Measurements from ENCODE around the gene ABCA1.

ABCA1 gene

DNA sequence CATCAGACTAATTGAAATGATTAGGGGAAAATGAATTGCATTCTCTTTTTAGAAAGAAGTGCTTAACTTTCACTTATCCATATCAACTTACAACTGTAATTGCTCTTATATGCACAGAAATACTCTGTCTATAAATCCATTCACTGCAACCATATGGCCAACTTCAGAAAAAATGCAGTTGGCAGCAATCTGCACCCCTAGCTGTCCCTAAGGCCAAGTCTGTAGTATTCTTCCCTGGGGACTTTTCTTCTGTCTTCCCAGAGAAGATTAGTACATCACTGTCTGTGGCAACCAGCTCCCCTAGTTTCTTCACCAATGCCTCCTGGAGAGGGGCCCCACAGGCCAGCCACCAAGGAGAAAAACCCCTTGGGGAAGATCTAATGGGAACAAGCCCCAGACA is 45.4 kb downstream of the ABCA1 start:
- Mint-ChIP-seq H3K27ac (no peak overlapping the region), H3K36me3 (ENCODE audit: low read depth) (no peaks in the 10 kb centered on the region), H3K4me3 (no peak overlapping the region), H3K27me3 (ENCODE audit: low read depth) (no peaks in the 10 kb centered on the region), H3K9me3 (no peaks in the 10 kb centered on the region), H3K4me1 (ENCODE audit: low read depth) (no peaks in the 10 kb centered on the region)
- no peak for DNase-seq (ENCODE audit: low spot score)

DNA sequence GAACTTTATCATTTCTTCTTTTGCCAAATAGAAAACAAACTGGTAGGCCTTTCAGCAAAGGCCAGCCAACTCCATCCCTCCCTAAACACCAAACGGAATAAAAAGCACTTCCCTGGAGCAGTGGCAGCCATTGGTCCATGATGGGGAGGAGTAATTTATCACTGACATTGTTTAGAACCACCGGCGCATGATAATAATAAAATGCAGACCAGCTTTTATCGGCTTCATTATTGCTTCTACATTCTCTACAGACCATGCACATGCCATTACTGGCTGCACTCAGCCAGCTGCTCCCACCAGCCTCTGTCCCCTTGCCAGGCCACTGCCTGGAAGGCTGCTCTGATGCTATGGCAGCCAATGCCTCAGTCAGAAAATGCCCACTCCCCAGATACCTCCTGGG is 45.9 kb downstream of the ABCA1 start:
- Mint-ChIP-seq H3K4me1 (ENCODE audit: low read depth) (no peaks in the 10 kb centered on the region), H3K4me3 (no peak overlapping the region), H3K9me3 (no peaks in the 10 kb centered on the region), H3K27me3 (ENCODE audit: low read depth) (no peaks in the 10 kb centered on the region), H3K36me3 (ENCODE audit: low read depth) (no peaks in the 10 kb centered on the region), H3K27ac (no peak overlapping the region)
- no peak for DNase-seq (ENCODE audit: low spot score)

DNA sequence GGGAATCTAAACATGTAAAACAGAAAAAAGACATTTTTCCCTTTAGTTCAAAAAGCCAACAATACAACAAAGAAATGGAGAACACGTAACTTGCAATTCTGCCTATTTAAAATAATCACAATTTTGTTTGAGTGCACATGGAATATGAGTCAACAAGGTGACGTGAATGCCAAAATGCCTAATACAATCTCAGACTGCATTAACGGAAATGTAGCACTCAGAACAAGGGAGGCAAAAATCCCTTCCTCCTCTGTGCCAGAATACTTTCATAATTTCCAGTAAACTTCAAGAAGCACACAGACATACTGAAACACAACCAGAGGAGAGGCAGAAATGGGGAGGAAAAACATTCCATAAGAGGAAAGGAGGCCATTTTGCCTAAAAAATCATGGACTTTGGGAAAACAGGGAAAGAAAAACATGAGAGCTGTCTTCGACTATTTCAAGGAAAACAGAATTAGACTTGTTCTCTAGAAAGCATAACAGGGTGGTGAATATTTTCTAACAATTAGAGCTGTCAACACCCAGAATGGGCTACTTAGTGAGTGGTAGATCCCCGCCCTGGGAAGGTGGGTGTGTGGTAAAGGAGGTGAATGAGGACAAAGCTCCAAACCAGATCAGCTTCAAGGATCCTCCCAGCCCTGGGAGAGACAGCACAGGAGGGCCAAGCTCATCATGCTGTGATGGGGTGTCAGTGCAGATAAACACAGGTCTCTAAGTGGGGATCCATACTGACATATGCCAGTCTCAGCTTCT is 48.2 kb downstream of the ABCA1 start:
- no peaks in the 10 kb centered on the region for H3K9me3 Mint-ChIP-seq
- no peaks in the 10 kb centered on the region for H3K36me3 Mint-ChIP-seq (ENCODE audit: low read depth)
- DNase-seq (ENCODE audit: low spot score), result no peak
- no peaks in the 10 kb centered on the region for H3K27me3 Mint-ChIP-seq (ENCODE audit: low read depth)
- no peak overlapping the region for H3K27ac Mint-ChIP-seq
- no peak overlapping the region for H3K4me3 Mint-ChIP-seq
- H3K4me1 Mint-ChIP-seq (ENCODE audit: low read depth), result no peaks in the 10 kb centered on the region

DNA sequence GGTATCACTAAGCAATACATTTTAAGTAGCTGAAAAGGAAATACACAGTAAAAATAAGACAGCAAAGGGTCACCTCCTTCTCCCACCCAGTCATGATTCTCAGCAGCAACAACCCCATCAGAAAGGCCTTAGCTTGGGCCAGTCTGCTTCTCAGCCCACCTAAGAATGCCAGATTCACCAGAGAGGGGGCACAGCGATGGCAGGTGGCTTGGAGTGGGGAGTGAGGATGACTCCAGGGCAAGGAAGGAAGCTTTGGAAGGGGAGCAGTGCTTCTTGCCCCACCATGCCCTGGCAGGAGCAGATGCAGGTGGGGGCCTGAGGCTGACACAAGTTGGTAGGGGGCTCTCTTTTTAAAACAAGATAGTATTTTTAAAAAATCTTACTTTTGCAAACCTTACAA is 51.4 kb downstream of the ABCA1 start:
- Mint-ChIP-seq H3K27me3 (ENCODE audit: low read depth) (no peaks in the 10 kb centered on the region), H3K9me3 (no peaks in the 10 kb centered on the region), H3K4me1 (ENCODE audit: low read depth) (no peaks in the 10 kb centered on the region), H3K27ac (no peak overlapping the region), H3K4me3 (no peak overlapping the region), H3K36me3 (ENCODE audit: low read depth) (no peaks in the 10 kb centered on the region)
- DNase-seq (ENCODE audit: low spot score), result no peak

DNA sequence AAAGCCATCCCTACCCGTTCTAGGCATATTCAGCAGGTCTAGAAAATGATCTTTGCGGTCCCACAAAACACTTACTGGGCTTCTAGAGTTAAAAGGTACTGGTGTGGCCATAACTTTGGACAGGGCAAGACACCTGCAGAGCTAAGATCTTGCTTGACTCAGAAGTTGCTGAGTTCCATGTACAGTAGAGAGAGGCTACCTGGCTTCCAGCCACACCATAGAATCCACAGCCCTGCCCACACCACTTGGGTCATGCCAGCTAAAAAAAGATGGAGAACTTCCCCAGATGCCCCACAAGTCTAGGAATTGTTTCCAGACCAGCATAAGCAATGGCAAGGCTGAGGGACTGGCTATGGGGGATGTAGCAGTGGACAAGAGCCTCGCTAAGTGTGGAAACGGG is 52.1 kb downstream of the ABCA1 start:
- no peak for DNase-seq (ENCODE audit: low spot score)
- Mint-ChIP-seq H3K4me1 (ENCODE audit: low read depth) (no peaks in the 10 kb centered on the region), H3K27ac (no peak overlapping the region), H3K9me3 (no peaks in the 10 kb centered on the region), H3K4me3 (no peak overlapping the region), H3K36me3 (ENCODE audit: low read depth) (no peaks in the 10 kb centered on the region), H3K27me3 (ENCODE audit: low read depth) (no peaks in the 10 kb centered on the region)

DNA sequence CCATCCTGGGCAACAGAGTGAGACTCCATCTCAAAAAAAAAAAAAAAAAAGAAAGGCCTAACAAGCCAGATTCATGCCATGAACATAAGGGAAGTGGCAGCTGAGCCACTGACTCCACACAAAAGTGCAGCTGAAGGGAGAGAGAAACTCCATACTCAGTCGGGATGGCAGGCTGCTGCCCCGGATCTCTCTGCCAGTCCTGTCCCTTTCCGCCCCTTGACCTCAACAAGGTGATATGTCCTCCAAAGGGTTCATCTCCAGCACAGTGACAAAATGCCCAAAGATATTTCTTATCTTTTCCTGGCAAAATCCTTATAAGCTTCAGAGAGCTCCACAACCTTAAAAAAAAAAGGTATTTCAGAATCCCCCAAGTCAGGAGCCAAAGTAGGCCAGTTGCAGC is 52.6 kb downstream of the ABCA1 start:
- Mint-ChIP-seq H3K4me3 (no peak overlapping the region), H3K4me1 (ENCODE audit: low read depth) (no peaks in the 10 kb centered on the region), H3K9me3 (no peaks in the 10 kb centered on the region), H3K27me3 (ENCODE audit: low read depth) (no peaks in the 10 kb centered on the region), H3K36me3 (ENCODE audit: low read depth) (no peaks in the 10 kb centered on the region), H3K27ac (no peak overlapping the region)
- no peak for DNase-seq (ENCODE audit: low spot score)

DNA sequence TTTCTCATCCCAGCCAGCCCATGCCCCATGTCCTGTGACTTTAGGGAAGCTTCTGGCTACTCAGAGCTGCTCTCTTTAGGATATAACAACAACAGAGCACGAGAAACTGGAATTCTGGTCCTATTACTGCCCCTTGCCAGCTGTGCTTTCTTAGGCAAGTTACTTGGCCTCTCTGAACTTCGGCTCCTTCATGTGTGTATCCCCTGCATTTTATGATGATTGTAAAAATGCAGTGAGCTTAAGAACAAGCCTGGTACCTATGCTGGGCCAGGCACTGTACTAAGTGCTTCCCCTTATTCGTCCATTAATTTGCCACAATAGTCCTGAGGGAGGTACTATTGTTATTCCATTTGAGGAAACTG is 54.5 kb downstream of the ABCA1 start:
- no peaks in the 10 kb centered on the region for H3K9me3 Mint-ChIP-seq
- DNase-seq (ENCODE audit: low spot score), result no peak
- no peak overlapping the region for H3K27ac Mint-ChIP-seq
- H3K27me3 Mint-ChIP-seq (ENCODE audit: low read depth), result no peaks in the 10 kb centered on the region
- H3K4me1 Mint-ChIP-seq (ENCODE audit: low read depth), result no peaks in the 10 kb centered on the region
- no peak overlapping the region for H3K4me3 Mint-ChIP-seq
- H3K36me3 Mint-ChIP-seq (ENCODE audit: low read depth), result no peaks in the 10 kb centered on the region

DNA sequence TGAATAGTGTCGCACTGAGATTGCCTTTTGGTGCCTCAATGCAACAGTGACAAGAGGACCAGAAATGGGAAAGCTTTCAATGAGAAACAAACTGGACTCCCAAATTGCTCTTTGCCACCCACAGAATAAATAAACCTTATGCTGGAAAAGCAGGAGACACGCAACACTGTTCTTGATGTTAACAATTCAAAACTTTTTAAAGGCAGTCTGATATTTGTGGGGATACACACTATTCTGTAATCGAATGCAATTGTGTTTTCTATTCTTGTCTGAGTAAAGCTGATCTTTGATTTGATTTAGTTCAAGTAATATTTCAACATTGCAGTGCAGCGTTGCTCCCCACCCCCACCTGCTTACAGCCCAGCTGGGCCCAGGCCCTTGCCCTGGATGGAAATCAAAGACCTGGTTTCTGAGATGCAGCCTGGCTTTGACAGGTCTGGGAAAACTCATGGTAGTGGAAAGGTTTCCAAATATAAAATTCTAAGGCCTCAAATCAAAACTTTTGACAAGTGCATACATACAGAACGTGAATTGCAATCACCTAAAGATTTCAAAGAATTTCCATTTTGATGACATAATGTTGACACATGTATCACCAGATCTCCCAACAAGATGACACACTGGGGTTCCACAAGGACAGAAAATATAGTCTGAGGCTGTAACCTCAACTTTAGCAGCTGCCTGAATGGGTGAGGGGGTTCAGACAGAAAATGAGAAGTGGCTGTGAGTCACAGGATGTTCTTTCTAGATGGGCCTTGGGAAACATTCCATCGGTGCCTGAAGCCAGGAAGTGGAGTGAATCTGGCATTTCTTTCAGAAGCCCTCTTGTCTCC is 55.1 kb downstream of the ABCA1 start:
- H3K9me3 Mint-ChIP-seq, result no peaks in the 10 kb centered on the region
- no peak overlapping the region for H3K27ac Mint-ChIP-seq
- H3K4me1 Mint-ChIP-seq (ENCODE audit: low read depth), result no peaks in the 10 kb centered on the region
- H3K36me3 Mint-ChIP-seq (ENCODE audit: low read depth), result no peaks in the 10 kb centered on the region
- DNase-seq (ENCODE audit: low spot score), result no peak
- no peak overlapping the region for H3K4me3 Mint-ChIP-seq
- H3K27me3 Mint-ChIP-seq (ENCODE audit: low read depth), result no peaks in the 10 kb centered on the region

DNA sequence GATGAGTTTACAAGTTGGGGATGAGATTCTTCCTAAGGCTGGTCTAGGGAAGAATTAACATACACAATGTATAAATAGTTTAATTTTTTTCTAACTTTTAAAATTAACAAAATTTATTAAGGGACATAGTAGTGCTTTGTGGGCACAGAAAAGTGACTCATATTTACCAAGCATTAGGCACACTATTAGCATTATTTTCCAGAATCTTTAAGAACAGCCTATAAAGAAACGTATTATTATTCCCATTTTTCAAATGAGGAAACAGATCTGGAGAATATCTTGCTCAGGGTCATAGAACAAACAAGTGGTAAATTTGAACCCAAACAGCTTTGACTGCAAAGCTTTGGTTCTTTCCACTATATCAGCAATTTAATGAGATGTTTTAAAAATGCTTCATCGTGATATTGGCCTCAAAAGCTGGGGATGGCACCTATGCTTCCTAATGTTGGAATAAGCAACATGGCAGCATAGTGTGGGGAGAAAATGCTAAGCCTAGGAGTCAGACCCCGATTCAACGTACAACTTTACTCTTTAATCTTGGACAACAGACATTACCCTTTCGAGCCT is 55.9 kb downstream of the ABCA1 start:
- H3K9me3 Mint-ChIP-seq, result no peaks in the 10 kb centered on the region
- H3K4me1 Mint-ChIP-seq (ENCODE audit: low read depth), result no peaks in the 10 kb centered on the region
- no peak for DNase-seq (ENCODE audit: low spot score)
- no peak overlapping the region for H3K4me3 Mint-ChIP-seq
- no peak overlapping the region for H3K27ac Mint-ChIP-seq
- no peaks in the 10 kb centered on the region for H3K36me3 Mint-ChIP-seq (ENCODE audit: low read depth)
- no peaks in the 10 kb centered on the region for H3K27me3 Mint-ChIP-seq (ENCODE audit: low read depth)

DNA sequence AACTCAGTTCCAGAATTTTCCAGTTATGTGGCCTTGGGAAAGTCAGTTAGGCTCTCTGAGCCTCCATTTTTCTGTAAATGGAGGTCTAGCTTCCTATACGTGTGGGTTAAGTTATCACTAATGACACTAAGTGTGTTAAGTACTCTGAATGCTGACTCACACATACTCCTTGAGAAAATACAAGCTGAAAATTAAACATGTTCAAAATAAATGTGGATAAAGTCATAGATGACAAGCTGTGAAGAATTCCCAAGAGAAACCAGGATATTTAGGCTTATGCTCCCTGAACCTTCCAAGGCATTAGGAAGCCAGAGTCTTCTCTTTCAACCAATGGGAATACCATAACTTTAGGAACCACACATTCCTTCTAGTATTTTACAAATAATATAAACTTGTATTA is 58.1 kb downstream of the ABCA1 start:
- Mint-ChIP-seq H3K9me3 (no peaks in the 10 kb centered on the region), H3K27ac (no peak overlapping the region), H3K4me3 (no peak overlapping the region), H3K27me3 (ENCODE audit: low read depth) (no peaks in the 10 kb centered on the region), H3K4me1 (ENCODE audit: low read depth) (no peaks in the 10 kb centered on the region), H3K36me3 (ENCODE audit: low read depth) (no peaks in the 10 kb centered on the region)
- no peak for DNase-seq (ENCODE audit: low spot score)

DNA sequence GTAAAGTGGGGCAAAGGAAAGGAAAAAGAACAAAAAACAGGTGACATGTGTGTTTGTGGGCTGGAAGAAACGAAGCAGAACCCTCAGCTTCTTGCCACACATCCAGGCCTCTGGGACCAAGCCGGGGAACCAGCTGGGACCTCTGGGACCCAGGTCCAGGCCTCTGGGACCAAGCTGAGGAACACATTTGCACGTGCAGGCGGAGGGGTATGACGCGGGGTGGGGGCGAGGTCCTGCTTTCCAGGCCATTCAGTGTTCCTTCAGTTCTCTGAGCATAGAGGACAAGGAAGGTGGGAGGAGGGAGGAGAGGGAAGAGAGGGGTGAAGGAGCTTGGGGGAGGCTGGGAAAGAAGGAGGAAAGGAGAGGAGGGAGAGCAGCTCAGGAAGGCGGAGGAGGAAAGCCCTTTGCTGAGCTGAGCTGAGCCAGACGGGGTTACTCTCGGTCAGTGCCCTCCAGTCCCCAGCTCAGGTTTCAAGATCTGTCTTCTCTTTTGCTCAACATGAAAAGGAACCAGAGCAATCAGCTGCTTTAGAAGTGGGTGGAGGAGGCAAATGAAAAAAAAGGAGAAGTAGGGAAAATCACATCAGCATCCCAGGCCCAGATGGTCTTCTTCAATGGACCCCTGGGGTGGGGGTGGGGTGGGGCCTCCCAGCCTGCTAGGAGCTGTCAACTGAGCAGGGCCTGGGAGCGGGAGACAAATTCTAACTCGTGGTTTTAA is 59.1 kb downstream of the ABCA1 start:
- H3K4me3 Mint-ChIP-seq, result no peak overlapping the region
- no peak overlapping the region for H3K27ac Mint-ChIP-seq
- H3K27me3 Mint-ChIP-seq (ENCODE audit: low read depth), result no peaks in the 10 kb centered on the region
- H3K4me1 Mint-ChIP-seq (ENCODE audit: low read depth), result no peaks in the 10 kb centered on the region
- DNase-seq (ENCODE audit: low spot score), result no peak
- no peaks in the 10 kb centered on the region for H3K36me3 Mint-ChIP-seq (ENCODE audit: low read depth)
- no peaks in the 10 kb centered on the region for H3K9me3 Mint-ChIP-seq

DNA sequence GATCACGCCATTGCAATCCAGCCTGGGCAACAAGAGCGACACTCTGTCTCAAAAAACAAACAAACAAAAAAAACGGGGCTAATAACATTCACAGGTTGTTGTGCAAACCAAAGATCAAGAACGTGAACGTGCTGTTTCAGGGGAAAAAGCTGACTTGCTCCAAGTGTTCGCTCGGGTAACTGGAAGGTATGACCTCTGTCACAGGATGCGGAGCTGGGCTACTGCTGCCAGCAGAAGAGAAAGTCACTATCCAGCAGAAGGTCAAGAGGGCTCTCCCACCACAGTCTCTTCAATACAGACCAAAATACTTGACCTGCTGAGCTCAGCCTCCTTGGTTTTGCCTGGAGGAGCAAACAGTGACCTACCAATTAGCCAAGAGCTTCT is 59.7 kb downstream of the ABCA1 start:
- Mint-ChIP-seq H3K27ac (no peak overlapping the region), H3K36me3 (ENCODE audit: low read depth) (no peaks in the 10 kb centered on the region), H3K27me3 (ENCODE audit: low read depth) (no peaks in the 10 kb centered on the region), H3K4me3 (no peak overlapping the region), H3K9me3 (no peaks in the 10 kb centered on the region), H3K4me1 (ENCODE audit: low read depth) (no peaks in the 10 kb centered on the region)
- no peak for DNase-seq (ENCODE audit: low spot score)

DNA sequence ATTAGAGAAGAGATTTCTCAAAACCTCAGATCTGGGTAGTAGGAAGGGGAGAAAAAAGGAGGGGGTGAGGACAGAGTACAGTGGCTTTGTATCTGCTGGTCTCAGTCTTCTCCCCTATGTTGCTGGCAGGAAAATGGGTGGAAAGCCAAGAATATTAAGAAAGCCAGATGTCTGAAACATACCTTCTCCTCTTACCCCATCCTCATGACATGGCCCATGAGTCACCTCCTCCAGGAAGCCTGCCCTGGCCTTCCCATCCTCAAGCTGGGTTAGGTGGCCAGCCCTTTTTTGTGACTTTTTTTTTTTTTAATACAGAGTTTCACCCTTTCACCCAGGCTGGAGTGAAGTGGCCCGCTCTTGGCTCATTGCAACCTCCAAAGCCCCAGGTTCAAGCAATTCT is 61.8 kb downstream of the ABCA1 start:
- H3K4me3 Mint-ChIP-seq, result no peak overlapping the region
- no peak for DNase-seq (ENCODE audit: low spot score)
- H3K36me3 Mint-ChIP-seq (ENCODE audit: low read depth), result no peaks in the 10 kb centered on the region
- no peaks in the 10 kb centered on the region for H3K9me3 Mint-ChIP-seq
- no peaks in the 10 kb centered on the region for H3K27me3 Mint-ChIP-seq (ENCODE audit: low read depth)
- H3K27ac Mint-ChIP-seq, result no peak overlapping the region
- H3K4me1 Mint-ChIP-seq (ENCODE audit: low read depth), result no peaks in the 10 kb centered on the region

DNA sequence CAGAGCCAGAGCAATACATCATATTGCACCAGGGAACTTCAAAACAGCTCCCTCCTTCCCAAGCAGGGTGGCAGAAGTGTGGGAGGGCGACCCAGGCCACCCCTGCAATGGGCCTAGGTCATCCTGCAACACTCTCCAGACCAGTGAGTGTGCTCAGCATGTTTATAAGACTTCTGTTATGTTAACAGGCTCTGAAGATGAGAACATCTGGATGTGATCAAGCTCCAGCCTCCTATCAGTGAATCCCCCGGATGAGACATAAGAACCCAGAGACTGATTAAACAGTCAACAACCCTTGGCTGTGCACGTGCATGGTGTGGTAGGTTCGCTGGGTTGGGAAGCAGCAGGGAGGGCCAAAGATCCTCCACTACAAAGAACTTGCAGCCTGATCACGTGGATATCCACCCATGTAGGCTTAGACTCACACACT is 63.3 kb downstream of the ABCA1 start:
- DNase-seq (ENCODE audit: low spot score), result no peak

More for the DNA sequence above, 63.3 kb downstream of the ABCA1 start:
- Mint-ChIP-seq H3K9me3 (no peaks in the 10 kb centered on the region), H3K27ac (no peak overlapping the region), H3K27me3 (ENCODE audit: low read depth) (no peaks in the 10 kb centered on the region), H3K4me1 (ENCODE audit: low read depth) (no peaks in the 10 kb centered on the region), H3K4me3 (no peak overlapping the region), H3K36me3 (ENCODE audit: low read depth) (no peaks in the 10 kb centered on the region)

Data from T-helper 2 cell treated with Interferon-gamma antibody and Interleukin-4, amounts not matched to agents 5 μg/mL and 100 μg/mL, for 36 hours (primary cell).